T-helper 17 cell (primary cell): ENCODE data around the gene TRMT112. TPM values are rescaled to one million over a fixed set of nuclear protein-coding genes. Genes with fewer than 3 reads are reported as not detected.

ENCODE experiments used
- ATAC-seq: fragments of 150-1000 bp; cut with Tn5 transposase; 2 replicates; pipeline ENCODE4 v1.10.0; 2021; ENCODE audit warnings: mild to moderate bottlenecking, moderate library complexity
- DNase-seq, 3 donors: peaks; one replicate each; pipeline versions ENCODE4 v3.0.0 to v3.0.0-alpha.2; 2020 to 2021
- H3K9me3 ChIP-seq: one replicate; pipeline ENCODE4 v1.7.0; 2013; ENCODE audit warnings: low read length, mild to moderate bottlenecking; ENCODE audit not compliant: control insufficient read depth, poor library complexity, severe bottlenecking
- H3K27ac Mint-ChIP-seq: one replicate; pipeline ENCODE4 v1.8.0; 2022; ENCODE audit warnings: mild to moderate bottlenecking, moderate library complexity, mixed read lengths
- H3K27me3 Mint-ChIP-seq: one replicate; pipeline ENCODE4 v1.8.0; 2022; ENCODE audit warnings: mixed read lengths
- H3K36me3 Mint-ChIP-seq: one replicate; pipeline ENCODE4 v1.8.0; 2022; ENCODE audit warnings: low read depth, mixed read lengths
- H3K4me1 Mint-ChIP-seq: one replicate; pipeline ENCODE4 v1.8.0; 2022; ENCODE audit warnings: mild to moderate bottlenecking, mixed read lengths
- H3K4me3 Mint-ChIP-seq: one replicate; pipeline ENCODE4 v1.8.0; 2022; ENCODE audit warnings: mild to moderate bottlenecking, moderate library complexity, mixed read lengths
- total RNA-seq, 4 donors: library from RNA in 2 of 4; stranded (reverse) in 2 of 4; gene quantifications; one replicate each; pipeline ENCODE4 v1.2.3 and lab custom pipeline; 2022 to 2026

The TRMT112 gene
- total RNA-seq (100 to 1,000 TPM in 1 of 2 donors, 10 to 100 TPM in 1; 95.4 to 110 TPM), total RNA-seq (lab: John Stamatoyannopoulos, UW) (47.5 to 92.6 reads per million in 2 donors)

DNA sequence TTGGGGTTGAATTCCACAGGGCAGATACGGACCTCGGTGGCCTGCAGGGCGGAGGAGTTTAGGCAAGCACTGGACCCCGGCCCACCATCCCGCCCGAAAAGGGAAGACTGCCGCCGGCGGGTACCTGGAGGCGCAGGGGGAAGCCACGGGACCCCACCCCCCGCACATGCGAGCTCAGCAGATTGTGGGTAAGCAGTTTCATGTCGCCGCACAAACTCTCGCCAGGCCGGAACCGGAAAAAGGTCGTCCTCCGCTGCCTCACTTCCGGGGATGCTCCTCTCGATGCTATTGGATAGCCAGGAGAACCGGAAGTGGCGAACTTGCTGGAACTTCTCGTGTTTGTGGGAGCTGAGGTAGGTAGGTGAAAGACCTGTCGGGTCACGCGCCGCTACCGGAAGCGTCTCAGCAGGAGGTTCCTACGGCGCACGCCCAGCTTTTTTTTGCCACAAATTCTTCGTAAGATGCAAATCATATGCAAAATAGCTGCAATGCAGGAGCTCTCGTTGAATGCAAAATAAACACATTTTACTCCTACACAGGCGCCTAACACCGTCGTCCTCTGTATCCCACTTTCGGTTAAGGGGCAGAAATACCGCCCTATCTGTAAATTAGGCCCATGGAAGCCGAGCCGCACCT is at the start of gene TRMT112:
TSS of gene TRMT112 (minus strand) at position 235 of the 636 bp plus-strand sequence. CDS start at position 202, 33 bp downstream.
- no peaks in the 10 kb centered on the region for H3K9me3 ChIP-seq
- DNase-seq: peak; percentile 86 to 90 (median 88)
- Mint-ChIP-seq H3K27me3 (no peaks in the 10 kb centered on the region), H3K36me3 (peaks cover 6% of the 10 kb centered on the region), H3K4me3 (peak within 1 kb of the TSS; percentile 96), H3K4me1 (peaks cover 37% of the 10 kb centered on the region), H3K27ac (peak within 1 kb of the TSS; percentile 98)
- ATAC-seq: peak; percentile 83

DNA sequence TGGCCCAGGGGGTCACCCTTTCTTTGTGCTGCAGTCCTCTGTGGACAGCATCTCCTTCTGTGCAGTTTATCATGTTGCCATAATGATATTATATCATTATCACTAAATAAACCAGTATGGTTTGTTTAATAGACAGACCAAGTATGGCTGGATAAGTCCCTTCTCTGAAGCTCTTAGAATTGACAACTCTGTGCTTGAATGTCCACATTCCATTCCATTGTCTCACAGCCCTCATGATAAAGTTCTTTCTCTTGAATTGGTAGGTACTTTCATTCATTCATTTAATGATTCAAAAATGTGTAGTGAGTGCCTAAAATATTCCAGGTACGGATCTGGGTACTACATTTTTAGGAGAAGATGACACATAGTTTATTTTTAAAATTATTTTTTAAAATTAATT is 49.4 kb upstream of the TRMT112 start:
- DNase-seq (no peak), ATAC-seq (no peak)
- peaks cover 4% of the 10 kb centered on the region for H3K36me3 Mint-ChIP-seq
- H3K27me3 Mint-ChIP-seq: no peaks in the 10 kb centered on the region
- H3K4me1 Mint-ChIP-seq: peaks cover 2% of the 10 kb centered on the region
- no peak overlapping the region for H3K27ac Mint-ChIP-seq
- H3K9me3 ChIP-seq: no peaks in the 10 kb centered on the region
- H3K4me3 Mint-ChIP-seq: no peak overlapping the region

DNA sequence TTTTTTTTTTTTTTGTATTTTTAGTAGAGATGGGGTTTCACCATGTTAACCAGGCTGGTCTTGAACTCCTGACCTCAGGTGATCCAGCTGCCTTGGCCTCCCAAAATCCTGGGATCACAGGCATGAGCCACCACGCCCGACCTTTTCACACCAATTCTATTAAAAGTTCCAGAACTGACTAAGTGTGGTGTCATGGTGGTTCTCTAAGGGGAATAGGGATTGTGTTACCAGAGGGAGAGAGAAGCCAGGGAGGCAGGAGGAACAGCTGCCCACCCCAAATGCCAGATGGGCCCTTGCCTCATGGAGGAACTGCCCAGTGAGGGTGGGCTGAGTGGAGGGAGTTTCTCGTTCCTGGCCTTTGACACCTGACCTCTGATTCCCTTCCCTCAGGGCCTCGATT is 47.6 kb upstream of the TRMT112 start:
- no peak for ATAC-seq
- Mint-ChIP-seq H3K4me3 (no peak overlapping the region), H3K27ac (no peak overlapping the region), H3K27me3 (no peaks in the 10 kb centered on the region), H3K36me3 (peaks cover 2% of the 10 kb centered on the region), H3K4me1 (peaks cover 8% of the 10 kb centered on the region)
- no peaks in the 10 kb centered on the region for H3K9me3 ChIP-seq
- no peak for DNase-seq

DNA sequence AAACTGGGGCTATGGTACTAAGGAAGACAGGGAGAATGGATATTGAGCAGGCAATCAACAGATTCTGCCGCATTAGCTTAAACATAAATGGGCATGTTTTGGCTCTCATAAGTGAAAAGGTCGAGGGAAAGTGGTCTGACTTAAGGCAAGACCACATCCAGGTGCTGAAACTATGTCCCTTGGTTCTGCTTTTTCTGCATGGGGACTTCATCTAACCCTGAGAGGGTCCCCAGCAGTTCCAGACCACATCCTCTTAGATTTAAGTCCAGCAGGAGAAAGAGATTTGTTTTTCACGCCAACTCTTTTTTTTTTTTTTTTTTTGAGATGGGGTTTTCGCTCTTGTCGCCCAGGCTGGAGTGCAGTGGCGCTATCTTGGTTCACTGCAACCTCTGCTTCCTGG is 47.1 kb upstream of the TRMT112 start:
- ATAC-seq (no peak), DNase-seq (no peak)
- no peaks in the 10 kb centered on the region for H3K27me3 Mint-ChIP-seq
- H3K36me3 Mint-ChIP-seq: no peaks in the 10 kb centered on the region
- no peak overlapping the region for H3K27ac Mint-ChIP-seq
- no peak overlapping the region for H3K4me3 Mint-ChIP-seq
- peaks cover 12% of the 10 kb centered on the region for H3K4me1 Mint-ChIP-seq
- H3K9me3 ChIP-seq: no peaks in the 10 kb centered on the region

DNA sequence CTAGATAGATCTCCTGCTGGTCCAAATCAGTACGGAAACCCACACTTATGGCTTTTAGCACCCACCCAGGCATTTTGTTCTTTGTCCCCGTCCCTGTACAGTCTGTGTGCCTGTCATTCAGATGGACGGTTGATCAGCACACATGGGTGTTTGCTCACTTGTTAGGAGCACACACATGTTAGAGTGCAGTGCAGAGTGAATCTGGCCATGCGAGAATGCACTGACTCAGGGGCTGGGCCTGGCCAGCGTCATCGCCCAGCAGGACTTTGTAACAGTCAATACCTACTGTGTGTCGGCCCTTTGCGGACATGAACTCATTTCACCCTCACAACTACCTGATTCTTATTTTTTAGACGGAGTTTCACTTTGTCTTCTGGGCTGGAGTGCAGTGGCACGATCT is 45.0 kb upstream of the TRMT112 start:
- Mint-ChIP-seq H3K4me3 (no peak overlapping the region), H3K4me1 (peaks cover 18% of the 10 kb centered on the region), H3K36me3 (no peaks in the 10 kb centered on the region), H3K27me3 (no peaks in the 10 kb centered on the region), H3K27ac (no peak overlapping the region)
- no peaks in the 10 kb centered on the region for H3K9me3 ChIP-seq
- DNase-seq (no peak), ATAC-seq (no peak)

DNA sequence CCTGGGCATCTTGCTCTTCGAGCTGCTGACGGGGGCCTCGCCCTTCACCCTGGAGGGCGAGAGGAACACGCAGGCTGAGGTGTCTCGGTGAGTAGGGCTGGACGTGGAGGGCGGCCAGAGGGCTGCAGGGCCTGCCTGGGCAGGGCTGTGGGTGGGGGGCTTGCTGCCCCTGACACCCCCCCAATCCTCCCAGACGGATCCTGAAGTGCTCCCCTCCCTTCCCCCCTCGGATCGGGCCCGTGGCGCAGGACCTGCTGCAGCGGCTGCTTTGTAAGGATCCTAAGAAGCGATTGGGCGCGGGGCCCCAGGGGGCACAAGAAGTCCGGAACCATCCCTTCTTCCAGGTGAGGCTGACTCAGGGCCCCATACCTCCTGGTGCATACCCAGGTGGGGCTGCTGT is 44.3 kb upstream of the TRMT112 start:
- Mint-ChIP-seq H3K27me3 (no peaks in the 10 kb centered on the region), H3K4me1 (peaks cover 19% of the 10 kb centered on the region), H3K36me3 (peaks cover under 1% of the 10 kb centered on the region), H3K27ac (peak overlapping the region; percentile 66), H3K4me3 (no peak overlapping the region)
- no peak for DNase-seq
- ATAC-seq: no peak
- H3K9me3 ChIP-seq: no peaks in the 10 kb centered on the region

DNA sequence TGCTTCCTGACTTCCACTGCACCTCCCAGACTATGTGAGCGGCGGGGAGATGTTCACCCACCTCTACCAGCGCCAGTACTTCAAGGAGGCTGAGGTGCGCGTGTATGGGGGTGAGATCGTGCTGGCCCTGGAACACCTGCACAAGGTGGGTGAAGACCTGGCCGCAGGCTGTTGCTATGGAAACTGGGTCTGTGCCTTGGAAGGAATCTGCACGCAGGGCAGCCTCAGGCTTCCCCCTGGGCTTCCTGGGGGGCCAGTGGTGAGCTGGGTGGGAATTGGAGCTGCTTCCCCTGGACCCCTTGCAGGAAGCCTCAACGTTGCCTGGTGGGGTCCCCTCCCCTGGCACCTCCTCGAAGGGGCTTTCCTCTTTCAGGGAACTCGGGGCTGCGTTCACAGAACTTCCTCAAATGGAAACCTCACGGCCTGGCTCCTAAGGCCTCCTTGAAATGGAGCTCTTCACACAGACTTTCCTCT is 43.1 kb upstream of the TRMT112 start:
- Mint-ChIP-seq H3K27ac (peak overlapping the region; percentile 85), H3K4me3 (peak overlapping the region; percentile 99), H3K4me1 (peaks cover 20% of the 10 kb centered on the region), H3K36me3 (peaks cover 3% of the 10 kb centered on the region), H3K27me3 (no peaks in the 10 kb centered on the region)
- H3K9me3 ChIP-seq: no peaks in the 10 kb centered on the region
- ATAC-seq (peak; percentile 12), DNase-seq (no peak)

DNA sequence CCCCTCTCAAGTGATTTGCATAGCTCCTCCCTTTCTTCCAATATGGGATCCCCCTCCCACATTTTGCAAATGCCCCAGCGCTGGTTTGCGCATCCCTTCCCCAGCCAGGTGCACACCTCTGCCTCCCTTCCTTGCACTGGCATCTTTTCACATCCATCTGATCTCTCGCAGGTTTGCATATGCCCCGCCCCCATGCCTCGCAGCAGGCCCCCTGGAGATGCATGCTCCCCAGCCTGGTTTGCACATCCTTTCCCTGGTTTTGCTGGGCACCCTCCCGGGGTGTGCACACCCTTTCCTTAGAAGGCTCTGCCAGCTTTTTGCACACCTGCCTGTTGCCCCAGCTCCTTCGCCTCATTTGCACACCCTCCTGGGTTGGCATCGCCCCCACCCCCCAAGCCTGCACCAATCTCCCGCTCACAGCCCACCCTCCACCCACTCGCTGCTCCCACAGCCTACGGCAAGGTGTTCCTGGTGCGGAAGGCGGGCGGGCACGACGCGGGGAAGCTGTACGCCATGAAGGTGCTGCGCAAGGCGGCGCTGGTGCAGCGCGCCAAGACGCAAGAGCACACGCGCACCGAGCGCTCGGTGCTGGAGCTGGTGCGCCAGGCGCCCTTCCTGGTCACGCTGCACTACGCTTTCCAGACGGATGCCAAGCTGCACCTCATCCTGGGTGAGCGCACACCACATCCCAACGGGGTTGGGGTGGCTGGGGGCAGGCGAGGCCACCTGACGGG is 42.5 kb upstream of the TRMT112 start:
- Mint-ChIP-seq H3K4me3 (peak overlapping the region; percentile 99), H3K27me3 (no peaks in the 10 kb centered on the region), H3K36me3 (peaks cover 3% of the 10 kb centered on the region), H3K4me1 (peaks cover 20% of the 10 kb centered on the region), H3K27ac (peak overlapping the region; percentile 85)
- no peaks in the 10 kb centered on the region for H3K9me3 ChIP-seq
- ATAC-seq (peak; percentile 58), DNase-seq (no peak)

DNA sequence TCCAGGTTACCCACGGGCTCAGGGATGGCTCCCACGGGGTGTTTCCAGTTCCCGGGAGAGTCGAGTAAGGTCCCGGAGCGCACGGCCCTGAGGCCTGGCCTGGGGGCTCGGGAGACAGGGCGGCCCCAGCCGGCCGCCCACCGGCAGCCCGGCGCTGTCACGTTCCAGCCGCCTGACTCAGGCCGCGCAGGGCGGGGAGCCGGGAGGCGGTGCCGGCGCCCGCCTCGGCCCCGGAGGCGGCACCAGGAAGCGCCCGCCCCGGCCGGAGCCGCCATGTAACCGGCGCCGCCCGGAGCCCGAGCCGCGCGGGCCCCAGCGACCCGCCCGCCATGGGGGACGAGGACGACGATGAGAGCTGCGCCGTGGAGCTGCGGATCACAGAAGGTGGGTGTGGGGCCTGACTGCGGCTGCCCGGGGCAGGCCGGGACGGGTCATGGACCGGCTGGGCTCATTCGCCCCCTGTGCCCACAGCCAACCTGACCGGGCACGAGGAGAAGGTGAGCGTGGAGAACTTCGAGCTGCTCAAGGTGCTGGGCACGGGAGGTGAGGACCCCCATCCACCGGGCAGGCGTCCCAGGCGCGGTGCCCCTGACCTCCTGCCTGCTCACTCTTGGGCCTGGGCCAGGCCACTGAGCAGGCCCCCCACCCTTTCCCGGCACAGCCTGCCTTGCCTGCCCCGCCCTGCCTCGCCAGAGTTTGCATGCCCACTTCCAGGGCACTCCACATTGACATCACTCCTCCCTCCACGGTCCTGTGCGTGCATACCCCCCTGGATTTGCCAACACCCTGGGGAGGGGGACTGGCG is 41.8 kb upstream of the TRMT112 start, which contains the start of gene RPS6KA4:
TSS of gene RPS6KA4 (plus strand) at position 256 of the 805 bp plus-strand sequence. CDS start at position 330, 74 bp downstream.
- Mint-ChIP-seq H3K36me3 (peaks cover 3% of the 10 kb centered on the region), H3K4me3 (peak within 1 kb of the TSS; percentile 99), H3K27ac (peak within 1 kb of the TSS; percentile 85), H3K27me3 (no peaks in the 10 kb centered on the region), H3K4me1 (peaks cover 20% of the 10 kb centered on the region)
- peak; percentile 76 for ATAC-seq
- no peaks in the 10 kb centered on the region for H3K9me3 ChIP-seq
- peak in 2 of 3 donors; percentile 41 to 54 for DNase-seq

DNA sequence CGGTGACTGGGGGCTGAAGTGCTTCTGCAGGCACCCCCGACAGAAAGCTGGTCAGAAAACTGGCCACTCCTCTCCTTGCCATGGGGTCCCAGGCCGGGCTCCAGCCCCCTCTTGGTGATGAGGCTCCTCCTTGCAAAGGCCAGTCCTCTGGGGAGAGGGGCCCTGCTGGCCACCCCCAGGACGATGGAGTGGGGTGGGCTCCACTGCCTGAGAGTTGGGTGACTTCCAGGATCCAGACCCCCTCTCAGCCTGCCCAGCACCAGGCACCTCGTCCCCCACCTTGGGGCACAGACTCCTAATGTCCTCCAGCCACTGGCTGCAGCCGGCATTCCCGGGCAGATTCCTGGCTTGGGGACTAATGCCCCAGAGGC is 41.2 kb upstream of the TRMT112 start:
- peaks cover 20% of the 10 kb centered on the region for H3K4me1 Mint-ChIP-seq
- H3K9me3 ChIP-seq: no peaks in the 10 kb centered on the region
- no peak for DNase-seq
- no peak for ATAC-seq
- no peaks in the 10 kb centered on the region for H3K27me3 Mint-ChIP-seq
- no peak overlapping the region for H3K27ac Mint-ChIP-seq
- H3K4me3 Mint-ChIP-seq: peak overlapping the region; percentile 85
- peaks cover 3% of the 10 kb centered on the region for H3K36me3 Mint-ChIP-seq

DNA sequence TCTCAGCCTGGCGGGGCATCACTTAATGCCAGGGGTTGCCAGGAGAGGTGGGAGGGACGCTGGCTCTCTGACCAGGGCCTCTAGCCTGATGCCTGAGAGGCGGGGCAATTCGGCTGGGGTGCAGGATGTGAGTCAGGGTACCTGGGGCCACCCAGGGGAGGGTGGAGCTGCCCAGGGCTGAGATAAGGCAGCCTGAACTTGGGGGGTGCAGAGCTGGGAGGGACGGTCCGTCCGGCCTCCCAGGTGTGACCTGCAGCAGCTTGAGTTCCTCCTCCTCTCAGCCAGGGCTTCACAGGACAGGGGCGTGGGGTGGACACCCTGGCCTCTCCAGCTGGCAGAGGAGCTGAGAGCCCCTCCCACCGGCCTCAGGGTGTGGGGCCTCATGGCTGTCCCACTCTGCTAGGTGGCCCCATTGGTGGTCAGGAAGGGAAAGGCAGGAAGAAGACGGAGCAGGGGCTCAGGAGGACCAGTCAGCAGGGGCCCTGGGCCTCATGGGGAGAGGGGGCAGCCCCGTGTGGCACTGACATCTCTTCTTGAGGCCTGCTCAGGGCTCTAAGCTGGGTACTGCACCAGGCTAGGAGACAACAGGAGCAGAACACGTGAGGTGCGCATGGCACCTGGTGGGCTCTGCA is 40.7 kb upstream of the TRMT112 start:
- DNase-seq: no peak
- peaks cover 20% of the 10 kb centered on the region for H3K4me1 Mint-ChIP-seq
- H3K27ac Mint-ChIP-seq: peak overlapping the region; percentile 54
- H3K36me3 Mint-ChIP-seq: peaks cover 3% of the 10 kb centered on the region
- H3K4me3 Mint-ChIP-seq: peak overlapping the region; percentile 85
- H3K9me3 ChIP-seq: no peaks in the 10 kb centered on the region
- no peaks in the 10 kb centered on the region for H3K27me3 Mint-ChIP-seq
- ATAC-seq: no peak

DNA sequence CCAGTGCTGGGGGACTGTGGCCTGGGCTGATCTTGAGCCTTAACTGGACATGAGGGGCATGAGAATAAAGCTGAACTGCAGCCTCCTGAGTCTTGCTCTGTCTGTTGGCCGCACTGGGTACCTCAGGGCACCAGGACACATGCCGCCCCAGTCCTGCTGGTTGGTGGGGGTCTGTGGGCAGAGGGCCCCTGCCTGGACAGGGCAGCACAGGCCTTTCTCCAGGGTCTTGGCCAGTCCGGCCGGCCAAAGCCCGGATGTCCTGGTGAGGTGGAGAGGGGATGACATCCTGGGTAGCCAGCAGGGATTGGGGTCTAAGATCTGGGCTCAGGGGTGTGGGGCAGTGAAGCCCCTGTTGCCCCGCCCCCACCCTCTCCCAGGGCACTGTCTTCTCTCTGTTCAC is 40.1 kb upstream of the TRMT112 start:
- Mint-ChIP-seq H3K27me3 (no peaks in the 10 kb centered on the region), H3K27ac (peak overlapping the region; percentile 54), H3K4me3 (peak overlapping the region; percentile 85), H3K4me1 (peaks cover 20% of the 10 kb centered on the region), H3K36me3 (peaks cover 3% of the 10 kb centered on the region)
- ATAC-seq (no peak), DNase-seq (no peak)
- H3K9me3 ChIP-seq: no peaks in the 10 kb centered on the region
